Measurements from ENCODE around the gene EFEMP2.

EFEMP2 gene

DNA sequence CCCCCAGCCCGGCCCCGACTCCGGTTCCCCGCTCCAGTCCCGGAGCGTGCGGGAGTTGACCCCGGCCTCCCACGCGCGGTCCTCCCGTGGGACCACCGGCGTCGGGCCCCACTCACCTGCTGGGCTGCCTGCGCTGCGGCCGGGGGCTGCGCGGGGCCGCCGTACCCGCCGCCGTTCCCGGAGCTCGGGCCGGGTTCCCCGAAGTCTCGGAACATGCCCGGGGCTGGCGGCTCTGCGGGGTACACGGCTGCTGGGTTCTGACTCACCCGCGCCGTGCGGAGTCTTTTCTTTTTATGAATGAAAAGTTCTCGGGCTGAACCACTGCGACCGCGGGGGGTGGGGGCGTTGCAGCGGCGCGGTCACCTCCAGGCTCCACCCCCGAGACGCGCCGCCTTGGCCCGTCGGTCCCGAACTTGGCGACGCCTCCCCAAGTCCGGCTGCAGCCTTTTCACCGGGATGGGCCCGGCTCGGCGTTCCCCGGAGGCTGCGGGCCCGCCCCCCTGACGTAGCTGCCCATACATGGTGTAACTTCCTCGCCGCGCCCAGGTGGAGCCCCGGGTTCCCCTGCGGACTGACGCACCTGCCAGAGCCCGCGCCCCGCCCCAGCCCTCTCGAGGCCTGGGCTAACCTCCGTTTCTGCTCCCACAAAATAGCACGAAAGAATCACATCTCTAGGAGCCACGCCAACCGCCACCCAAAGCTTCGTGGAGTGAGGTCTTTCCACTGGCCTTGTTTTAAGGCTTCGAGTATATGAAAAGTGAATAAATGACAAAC is 27.7 kb upstream of the EFEMP2 start, which contains the start of gene FOSL1:
Gene FOSL1, minus strand, starts transcription at position 264 of the 774 bp plus-strand sequence. Its CDS starts 49 bp downstream, at position 215.
- DNase-seq (ENCODE audit: low read depth), result peak; percentile 60
- H3K4me3 ChIP-seq (ENCODE audit: low read depth, low read length), result peak within 1 kb of the TSS; percentile 46
- TF ChIP-seq, protein P1, sequence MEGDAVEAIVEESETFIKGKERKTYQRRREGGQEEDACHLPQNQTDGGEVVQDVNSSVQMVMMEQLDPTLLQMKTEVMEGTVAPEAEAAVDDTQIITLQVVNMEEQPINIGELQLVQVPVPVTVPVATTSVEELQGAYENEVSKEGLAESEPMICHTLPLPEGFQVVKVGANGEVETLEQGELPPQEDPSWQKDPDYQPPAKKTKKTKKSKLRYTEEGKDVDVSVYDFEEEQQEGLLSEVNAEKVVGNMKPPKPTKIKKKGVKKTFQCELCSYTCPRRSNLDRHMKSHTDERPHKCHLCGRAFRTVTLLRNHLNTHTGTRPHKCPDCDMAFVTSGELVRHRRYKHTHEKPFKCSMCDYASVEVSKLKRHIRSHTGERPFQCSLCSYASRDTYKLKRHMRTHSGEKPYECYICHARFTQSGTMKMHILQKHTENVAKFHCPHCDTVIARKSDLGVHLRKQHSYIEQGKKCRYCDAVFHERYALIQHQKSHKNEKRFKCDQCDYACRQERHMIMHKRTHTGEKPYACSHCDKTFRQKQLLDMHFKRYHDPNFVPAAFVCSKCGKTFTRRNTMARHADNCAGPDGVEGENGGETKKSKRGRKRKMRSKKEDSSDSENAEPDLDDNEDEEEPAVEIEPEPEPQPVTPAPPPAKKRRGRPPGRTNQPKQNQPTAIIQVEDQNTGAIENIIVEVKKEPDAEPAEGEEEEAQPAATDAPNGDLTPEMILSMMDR (IDR thresholded peaks at IDR 0.05; ENCODE audit: control insufficient read depth, extremely low read depth, insufficient read depth), result no peak

DNA sequence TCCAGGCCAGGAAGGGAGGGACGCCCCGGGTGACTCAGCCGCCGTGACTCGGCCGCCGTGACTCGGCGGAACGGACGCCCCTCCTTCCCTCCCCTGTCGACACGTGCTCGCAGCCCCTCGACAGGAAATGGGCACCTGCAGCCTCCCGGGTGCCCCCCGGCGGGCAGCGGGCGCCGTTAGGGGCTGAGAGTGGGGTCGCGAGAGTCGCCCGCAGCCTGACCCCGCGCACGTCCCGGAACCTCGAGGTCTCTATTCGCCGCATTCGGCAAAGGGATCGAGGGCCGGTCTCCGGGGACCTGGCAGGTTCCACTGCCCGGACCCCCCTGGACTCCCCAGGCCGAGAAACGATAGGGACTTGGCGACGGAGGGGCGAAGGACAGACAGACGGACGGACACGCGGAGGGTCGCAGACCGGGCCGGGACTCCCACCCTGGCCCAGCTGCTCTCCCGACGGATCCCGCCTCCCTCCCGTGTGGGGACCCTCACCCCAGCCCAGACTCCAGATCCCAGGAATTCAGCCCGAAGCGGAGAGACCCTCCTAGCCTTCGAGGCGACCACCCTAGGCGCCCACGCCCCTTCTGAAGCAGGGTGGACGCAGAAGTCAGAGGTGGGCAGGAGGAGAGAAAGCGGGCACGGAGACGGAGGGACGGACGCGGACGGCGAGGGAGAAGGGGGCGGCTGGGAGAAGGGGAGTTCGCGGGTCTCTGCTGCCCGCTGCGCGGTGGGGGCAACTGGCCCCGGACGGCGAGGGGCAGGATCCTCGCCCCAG is 26.9 kb upstream of the EFEMP2 start:
- peak overlapping the region; percentile 46 for H3K4me3 ChIP-seq (ENCODE audit: low read depth, low read length)
- DNase-seq (ENCODE audit: low read depth), result no peak
- TF ChIP-seq, protein P1 (IDR thresholded peaks at IDR 0.05; ENCODE audit: control insufficient read depth, extremely low read depth, insufficient read depth), result no peak

DNA sequence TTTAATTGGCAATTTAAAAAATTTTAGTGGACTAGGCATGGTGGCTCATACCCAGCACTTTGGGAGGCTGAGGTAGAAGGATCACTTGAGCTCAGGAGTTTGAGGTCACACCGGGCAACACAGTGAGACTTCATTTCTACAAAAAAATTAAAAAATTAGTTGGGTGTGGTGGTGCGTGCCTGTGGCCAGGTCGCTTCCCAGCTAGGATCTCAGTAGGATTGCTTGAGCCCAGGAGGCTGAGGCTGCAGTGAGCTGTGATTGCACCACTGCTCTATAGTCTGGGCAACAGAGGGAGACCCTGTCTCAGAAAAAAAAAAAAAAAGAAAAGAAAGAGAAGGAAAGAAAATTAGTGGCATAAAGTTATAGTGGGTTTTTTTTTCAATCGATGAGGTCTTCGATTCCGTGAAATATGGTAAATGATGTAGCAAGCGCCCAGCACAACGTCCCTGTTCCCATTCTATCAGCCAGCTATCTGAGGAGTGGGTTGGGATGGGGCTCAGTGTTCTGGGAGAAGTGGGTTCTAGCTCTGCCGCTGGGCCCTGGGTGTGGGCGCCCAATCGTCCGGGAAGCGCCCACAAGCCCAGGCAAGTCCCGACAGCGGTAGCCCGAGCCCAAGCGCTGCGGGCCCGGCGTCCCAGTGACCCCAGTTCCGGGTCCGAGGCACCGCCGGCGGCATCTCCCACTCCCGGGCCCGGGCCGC is 26.2 kb upstream of the EFEMP2 start:
- no peak overlapping the region for H3K4me3 ChIP-seq (ENCODE audit: low read depth, low read length)
- no peak for DNase-seq (ENCODE audit: low read depth)
- TF ChIP-seq, protein P1 (IDR thresholded peaks at IDR 0.05; ENCODE audit: control insufficient read depth, extremely low read depth, insufficient read depth), result no peak

DNA sequence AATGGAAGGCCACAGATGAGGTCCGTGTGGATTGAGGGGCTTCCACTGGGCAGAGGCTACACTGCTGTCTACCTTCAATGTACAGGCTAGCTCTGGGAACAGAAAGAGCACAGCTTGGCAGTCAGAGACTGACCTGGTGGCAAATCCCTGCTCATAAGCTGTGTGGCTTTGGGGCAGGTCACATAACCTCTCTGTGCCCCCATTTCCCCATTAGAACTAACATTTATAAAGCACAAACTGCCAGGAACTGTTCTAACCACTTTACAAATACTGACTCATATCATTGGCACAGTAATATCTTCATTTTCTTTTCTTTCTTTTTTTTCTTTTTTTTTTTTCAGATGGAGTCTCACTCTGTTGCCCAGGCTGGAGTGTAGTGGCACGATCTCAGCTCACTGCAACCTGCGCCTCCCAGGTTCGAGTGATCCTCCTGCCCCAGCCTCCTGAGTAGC is 24.4 kb upstream of the EFEMP2 start:
- H3K4me3 ChIP-seq (ENCODE audit: low read depth, low read length), result no peak overlapping the region

DNA sequence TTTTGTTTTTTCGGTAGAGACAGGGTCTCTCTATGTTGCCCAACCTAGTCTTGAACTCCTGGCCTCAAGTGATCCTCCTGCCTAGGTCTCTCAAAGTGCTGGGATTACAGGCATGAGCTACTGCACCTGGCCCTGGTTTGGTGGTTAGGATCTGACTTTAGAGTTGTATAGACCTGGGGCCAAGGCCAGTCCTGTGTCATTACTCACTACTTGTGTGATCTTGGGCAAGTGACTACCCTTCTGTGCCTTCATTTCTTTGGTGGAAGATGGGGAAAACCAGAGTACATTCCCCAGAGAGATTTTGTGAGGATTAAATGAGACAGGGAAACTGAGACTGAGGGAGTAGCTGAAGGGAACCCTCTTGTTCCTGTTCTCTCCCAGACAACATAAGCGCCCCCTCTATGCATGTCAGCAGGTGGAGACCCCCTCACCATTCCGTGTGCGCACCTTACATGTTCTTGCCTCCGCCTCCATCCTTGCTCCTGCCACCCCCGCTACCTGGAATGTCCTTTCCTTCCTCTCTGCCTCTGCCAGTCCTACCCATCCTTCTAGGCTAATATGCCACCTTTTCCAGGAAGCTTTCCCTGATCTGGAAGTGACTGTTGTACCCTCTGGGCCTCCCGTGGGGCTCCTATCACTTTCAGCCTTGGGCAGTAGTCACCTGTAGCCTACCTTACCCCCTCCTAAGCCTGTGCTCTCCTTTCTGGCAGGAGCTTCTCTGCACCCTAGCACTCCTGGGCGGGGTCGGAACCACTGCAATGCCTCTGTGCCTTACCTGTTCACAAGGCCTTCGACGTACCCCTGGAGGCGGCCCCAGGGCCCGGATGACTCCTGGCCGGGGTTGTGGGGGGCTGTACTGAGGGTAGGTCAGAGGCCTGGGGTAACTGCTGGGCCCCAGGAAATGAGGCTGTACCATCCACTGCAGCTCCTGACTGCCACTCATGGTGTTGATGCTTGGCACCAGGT is 23.7 kb upstream of the EFEMP2 start:
- TF ChIP-seq, protein P1 (IDR thresholded peaks at IDR 0.05; ENCODE audit: control insufficient read depth, extremely low read depth, insufficient read depth), result no peak
- H3K4me3 ChIP-seq (ENCODE audit: low read depth, low read length), result no peak overlapping the region
- no peak for DNase-seq (ENCODE audit: low read depth)

More for the DNA sequence above, 24.4 kb upstream of the EFEMP2 start:
- DNase-seq (ENCODE audit: low read depth), result no peak
- TF ChIP-seq, protein P1 (IDR thresholded peaks at IDR 0.05; ENCODE audit: control insufficient read depth, extremely low read depth, insufficient read depth), result no peak

All from LNCaP clone FGC (cell line).